HEK293 (cell line): ENCODE data around the gene RD3L.

Experiments used
- CTCF ChIA-PET: fragments of 350-600 bp; formaldehyde crosslinking; extraction: SDS; loops from one replicate; lab custom pipeline; 2021; ENCODE audit warnings: antibody characterized with exemption; lab: Yijun Ruan, JAX
- POLR2A ChIA-PET: fragments of 300-600 bp; formaldehyde crosslinking; extraction: SDS; loops from one replicate; lab custom pipeline; 2020; ENCODE audit warnings: antibody characterized with exemption, inconsistent platforms; lab: Yijun Ruan, JAX
- H3K27ac ChIP-seq: fragments of 200-500 bp; sonication (Bioruptor generic); 2 replicates; pipeline ENCODE4 v1.5.1; 2014; ENCODE audit warnings: low read depth, low read length, control low read depth, inconsistent platforms; ENCODE audit errors: extremely low read depth
- H3K36me3 ChIP-seq, 2 experiments: fragments of 200-500 bp in 1 of 2; sonication (Bioruptor generic) in 1 of 2; 1 replicate in 1 of 2; 2 replicates in 1 of 2; pipeline ENCODE4 v1.5.1; 2014 to 2017; ENCODE audit warnings: inconsistent platforms in 2 of 2, low read length in 2 of 2; ENCODE audit not compliant: control insufficient read depth in 2 of 2, insufficient read depth in 1 of 2
- H3K4me1 ChIP-seq: fragments of 200-500 bp; sonication (Bioruptor generic); 2 replicates; pipeline ENCODE4 v1.5.1; 2014; ENCODE audit warnings: mild to moderate bottlenecking, low read length, inconsistent platforms; ENCODE audit not compliant: control insufficient read depth, insufficient read depth
- H3K4me3 ChIP-seq: 2 replicates; pipeline ENCODE4 v1.5.1; 2011; ENCODE audit warnings: low read depth, mild to moderate bottlenecking, control low read depth, low read length, moderate library complexity
- H3K9me3 ChIP-seq: fragments of 200-500 bp; sonication (Bioruptor generic); 2 replicates; pipeline ENCODE4 v1.5.1; 2014; ENCODE audit warnings: low read depth, low read length, inconsistent platforms; ENCODE audit not compliant: control insufficient read depth, insufficient read depth
- GFI1B ChIP-seq: fragments of 450-650 bp; formaldehyde crosslinking; IDR thresholded peaks from 2 replicates; pipeline ENCODE4 v1.5.1; 2016; ENCODE audit warnings: missing biosample characterization, missing genetic modification characterization
- MYNN ChIP-seq: fragments of 450-650 bp; formaldehyde crosslinking; IDR thresholded peaks from 2 replicates; pipeline ENCODE4 v1.5.1; 2016; ENCODE audit warnings: missing biosample characterization, missing genetic modification characterization, borderline replicate concordance
- PRDM1 ChIP-seq: fragments of 450-650 bp; formaldehyde crosslinking; IDR thresholded peaks from 2 replicates; pipeline ENCODE4; 2016; ENCODE audit warnings: missing biosample characterization, missing genetic modification characterization
- REPIN1 ChIP-seq: fragments of 450-650 bp; formaldehyde crosslinking; IDR thresholded peaks from 2 replicates; pipeline ENCODE4 v1.5.1; 2017; ENCODE audit warnings: missing biosample characterization, missing genetic modification characterization, low read depth
- SCRT2 ChIP-seq: fragments of 450-650 bp; formaldehyde crosslinking; IDR thresholded peaks from 2 replicates; pipeline ENCODE4 v1.5.1; 2016; ENCODE audit warnings: missing biosample characterization, missing genetic modification characterization
- SETDB1 ChIP-seq: IDR thresholded peaks from one replicate; pipeline ENCODE4 v1.6.1; 2017; ENCODE audit warnings: mild to moderate bottlenecking, low read length, moderate library complexity, mixed read lengths; ENCODE audit not compliant: insufficient read length
- SP7 ChIP-seq: fragments of 450-650 bp; formaldehyde crosslinking; IDR thresholded peaks from 2 replicates; pipeline ENCODE4 v1.5.1; 2016; ENCODE audit warnings: missing biosample characterization, missing genetic modification characterization
- ZBTB7A ChIP-seq: fragments of 450-650 bp; formaldehyde crosslinking; IDR thresholded peaks from 2 replicates; pipeline ENCODE4 v1.5.1; 2016; ENCODE audit warnings: low read depth, missing biosample characterization, missing genetic modification characterization
- ZFP69B ChIP-seq: fragments of 450-650 bp; formaldehyde crosslinking; IDR thresholded peaks from 2 replicates; pipeline ENCODE4 v1.5.1; 2016; ENCODE audit warnings: missing biosample characterization, missing genetic modification characterization
- ZNF114 ChIP-seq: fragments of 450-650 bp; formaldehyde crosslinking; IDR thresholded peaks from 2 replicates; pipeline ENCODE4 v1.5.0; 2017; ENCODE audit warnings: missing biosample characterization, missing genetic modification characterization
- ZNF157 ChIP-seq: fragments of 450-650 bp; formaldehyde crosslinking; IDR thresholded peaks from 2 replicates; pipeline ENCODE4 v1.5.1; 2016; ENCODE audit warnings: missing biosample characterization, missing genetic modification characterization
- ZNF175 ChIP-seq: fragments of 450-650 bp; formaldehyde crosslinking; IDR thresholded peaks from 2 replicates; pipeline ENCODE4 v1.5.1; 2016; ENCODE audit warnings: missing biosample characterization, missing genetic modification characterization
- ZNF214 ChIP-seq: fragments of 450-650 bp; formaldehyde crosslinking; IDR thresholded peaks from 2 replicates; pipeline ENCODE4 v1.5.1; 2017; ENCODE audit warnings: missing biosample characterization, mild to moderate bottlenecking, missing genetic modification characterization, borderline replicate concordance
- ZNF248 ChIP-seq: fragments of 450-650 bp; formaldehyde crosslinking; IDR thresholded peaks from 2 replicates; pipeline ENCODE4 v1.5.1; 2017; ENCODE audit warnings: missing biosample characterization, missing genetic modification characterization
- ZNF274 ChIP-seq, 2 experiments: fragments of 200-500 bp in 1 of 2; fragments of 450-650 bp in 1 of 2; sonication (Bioruptor generic) in 1 of 2; formaldehyde crosslinking in 1 of 2; IDR thresholded peaks; 2 replicates each; pipeline versions ENCODE4 v1.5.1 to v1.6.1; 2014 to 2016; ENCODE audit warnings: borderline replicate concordance in 1 of 2, inconsistent platforms in 1 of 2, low read length in 1 of 2, missing biosample characterization in 1 of 2, missing genetic modification characterization in 1 of 2
- ZNF510 ChIP-seq: fragments of 450-650 bp; formaldehyde crosslinking; IDR thresholded peaks from 2 replicates; pipeline ENCODE4 v1.5.1; 2018; ENCODE audit warnings: mild to moderate bottlenecking, missing genetic modification characterization, missing biosample characterization; ENCODE audit not compliant: insufficient replicate concordance
- ZNF529 ChIP-seq: fragments of 450-650 bp; formaldehyde crosslinking; IDR thresholded peaks from 2 replicates; pipeline ENCODE4 v1.5.1; 2017; ENCODE audit warnings: missing genetic modification characterization, missing biosample characterization; ENCODE audit not compliant: insufficient replicate concordance
- ZNF549 ChIP-seq: fragments of 450-650 bp; IDR thresholded peaks from 2 replicates; pipeline ENCODE4 v1.5.1; 2018; ENCODE audit warnings: missing biosample characterization, missing genetic modification characterization, mild to moderate bottlenecking, inconsistent platforms, moderate library complexity
- ZNF600 ChIP-seq: fragments of 450-650 bp; formaldehyde crosslinking; IDR thresholded peaks from 2 replicates; pipeline ENCODE4 v1.5.1; 2016; ENCODE audit warnings: missing biosample characterization, missing genetic modification characterization
- ZNF658 ChIP-seq: fragments of 450-650 bp; formaldehyde crosslinking; IDR thresholded peaks from 2 replicates; pipeline ENCODE4; 2016; ENCODE audit warnings: missing biosample characterization, missing genetic modification characterization
- ZNF664 ChIP-seq: fragments of 450-650 bp; formaldehyde crosslinking; IDR thresholded peaks from 2 replicates; pipeline ENCODE4 v1.5.1; 2016; ENCODE audit warnings: missing biosample characterization, missing genetic modification characterization
- ZNF707 ChIP-seq: fragments of 450-650 bp; formaldehyde crosslinking; IDR thresholded peaks from 2 replicates; pipeline ENCODE4 v1.5.1; 2016; ENCODE audit warnings: missing biosample characterization, missing genetic modification characterization
- ZNF76 ChIP-seq: fragments of 450-650 bp; formaldehyde crosslinking; IDR thresholded peaks from 2 replicates; pipeline ENCODE4; 2016; ENCODE audit warnings: low read depth, missing biosample characterization, missing genetic modification characterization, borderline replicate concordance
- TF ChIP-seq, protein P1 (sequence below): fragments of 450-650 bp; IDR thresholded peaks from 2 replicates; pipeline ENCODE4 v1.5.1; 2018; ENCODE audit warnings: missing biosample characterization, mild to moderate bottlenecking, missing genetic modification characterization
- TF ChIP-seq, protein P2 (sequence below): fragments of 450-650 bp; IDR thresholded peaks from 2 replicates; pipeline ENCODE4 v1.5.1; 2018; ENCODE audit warnings: missing biosample characterization, missing genetic modification characterization
- TF ChIP-seq, protein P3 (sequence below): fragments of 450-650 bp; formaldehyde crosslinking; IDR thresholded peaks from 2 replicates; pipeline ENCODE4 v1.5.1; 2016; ENCODE audit warnings: missing biosample characterization, missing genetic modification characterization

Gene RD3L

DNA sequence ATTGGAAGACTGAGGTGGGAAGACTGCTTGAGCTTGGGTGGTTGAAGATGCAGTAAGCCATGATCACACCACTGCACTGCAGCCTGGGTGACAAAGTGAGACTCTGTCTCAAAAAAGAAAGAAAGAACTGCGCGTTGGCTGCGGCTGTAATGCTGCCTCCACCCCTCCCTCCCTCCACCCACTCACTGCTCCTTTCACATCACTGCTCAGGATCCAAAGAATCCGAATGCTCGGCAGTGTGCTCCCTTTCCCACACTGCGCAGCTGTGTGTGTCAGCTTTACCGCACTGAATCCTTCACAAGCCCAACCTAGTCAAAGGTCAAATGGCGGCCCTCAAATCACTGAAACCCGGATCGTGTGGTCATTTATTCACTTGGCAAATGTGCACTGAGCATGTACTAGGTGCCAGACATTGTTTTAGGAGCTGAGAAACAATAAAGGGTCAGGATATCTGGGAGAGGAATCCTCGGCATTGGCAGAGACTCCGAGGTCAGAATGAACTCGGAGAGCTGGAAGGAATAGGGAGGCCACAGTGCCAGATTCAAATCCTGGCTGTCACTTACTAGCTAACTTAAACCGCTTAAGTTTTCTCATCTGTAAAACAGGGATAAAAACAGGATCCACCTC lies 25.6 kb downstream of the RD3L start:
- TF ChIP-seq ZNF707 (tag by site-specific recombination) = no peak
- peak; percentile 87 for TF ChIP-seq ZNF664 (tag by site-specific recombination)
- TF ChIP-seq, protein P1, sequence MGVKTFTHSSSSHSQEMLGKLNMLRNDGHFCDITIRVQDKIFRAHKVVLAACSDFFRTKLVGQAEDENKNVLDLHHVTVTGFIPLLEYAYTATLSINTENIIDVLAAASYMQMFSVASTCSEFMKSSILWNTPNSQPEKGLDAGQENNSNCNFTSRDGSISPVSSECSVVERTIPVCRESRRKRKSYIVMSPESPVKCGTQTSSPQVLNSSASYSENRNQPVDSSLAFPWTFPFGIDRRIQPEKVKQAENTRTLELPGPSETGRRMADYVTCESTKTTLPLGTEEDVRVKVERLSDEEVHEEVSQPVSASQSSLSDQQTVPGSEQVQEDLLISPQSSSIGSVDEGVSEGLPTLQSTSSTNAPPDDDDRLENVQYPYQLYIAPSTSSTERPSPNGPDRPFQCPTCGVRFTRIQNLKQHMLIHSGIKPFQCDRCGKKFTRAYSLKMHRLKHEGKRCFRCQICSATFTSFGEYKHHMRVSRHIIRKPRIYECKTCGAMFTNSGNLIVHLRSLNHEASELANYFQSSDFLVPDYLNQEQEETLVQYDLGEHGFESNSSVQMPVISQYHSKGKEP (tag by site-specific recombination) = 0 out of 2 replicates have a peak, but pooled peaks have one; percentile 11
- Histone ChIP-seq H3K4me3 (no peak overlapping the region), H3K9me3 (no peaks in the 10 kb centered on the region), H3K36me3 (peaks cover 35 to 63% of the 10 kb centered on the region in 2 experiments), H3K27ac (no peak overlapping the region), H3K4me1 (no peaks in the 10 kb centered on the region)
- CTCF ChIA-PET = interaction anchor here (0.6 to 2.4 kb wide), 4 partner anchors 10 to 108 kb away, joined by 3 to 11 read pairs (median 4); no protein-coding TSS in a partner anchor
- POLR2A ChIA-PET = no interaction called here

DNA sequence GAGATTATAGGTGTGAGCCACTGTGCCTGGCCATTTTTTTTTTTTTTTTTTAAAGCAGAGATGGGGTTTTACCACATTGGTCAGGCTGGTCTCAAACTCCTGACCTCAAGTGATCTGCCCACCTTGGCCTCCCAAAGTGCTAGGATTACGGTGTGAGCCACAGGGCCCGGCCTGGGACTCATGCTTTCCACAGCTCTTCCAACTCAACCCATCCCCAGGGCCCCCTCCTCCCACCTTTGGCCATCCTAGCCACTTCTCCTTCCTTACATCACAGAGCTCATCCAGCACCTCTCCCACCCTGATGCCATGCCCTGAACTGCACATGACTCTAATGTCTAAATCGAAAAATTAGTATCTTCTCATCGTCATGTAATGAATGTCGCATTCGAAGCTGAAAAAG lies 26.7 kb downstream of the RD3L start:
- Histone ChIP-seq H3K4me1 (no peaks in the 10 kb centered on the region), H3K36me3 (peaks cover 35 to 72% of the 10 kb centered on the region in 2 experiments), H3K4me3 (no peak overlapping the region), H3K27ac (no peak overlapping the region), H3K9me3 (no peaks in the 10 kb centered on the region)
- ChIA-PET CTCF (interaction anchor here (0.6 to 2.4 kb wide), 3 partner anchors 15 to 765 kb away, joined by 3 to 11 read pairs (median 4); no protein-coding TSS in a partner anchor), POLR2A (no interaction called here)
- TF ChIP-seq SCRT2 (tag by site-specific recombination) (no peak), ZNF214 (tag by site-specific recombination) (no peak), REPIN1 (tag by site-specific recombination) (no peak), ZBTB7A (tag by site-specific recombination) (no peak), ZNF76 (no peak), SETDB1 (no peak), GFI1B (tag by site-specific recombination) (no peak), ZNF248 (no peak), ZNF157 (tag by site-specific recombination) (no peak), ZFP69B (tag by site-specific recombination) (no peak), ZNF510 (tag by site-specific recombination) (no peak), ZNF549 (tag by site-specific recombination) (no peak), ZNF529 (tag by site-specific recombination) (no peak)
- TF ChIP-seq, protein P2, sequence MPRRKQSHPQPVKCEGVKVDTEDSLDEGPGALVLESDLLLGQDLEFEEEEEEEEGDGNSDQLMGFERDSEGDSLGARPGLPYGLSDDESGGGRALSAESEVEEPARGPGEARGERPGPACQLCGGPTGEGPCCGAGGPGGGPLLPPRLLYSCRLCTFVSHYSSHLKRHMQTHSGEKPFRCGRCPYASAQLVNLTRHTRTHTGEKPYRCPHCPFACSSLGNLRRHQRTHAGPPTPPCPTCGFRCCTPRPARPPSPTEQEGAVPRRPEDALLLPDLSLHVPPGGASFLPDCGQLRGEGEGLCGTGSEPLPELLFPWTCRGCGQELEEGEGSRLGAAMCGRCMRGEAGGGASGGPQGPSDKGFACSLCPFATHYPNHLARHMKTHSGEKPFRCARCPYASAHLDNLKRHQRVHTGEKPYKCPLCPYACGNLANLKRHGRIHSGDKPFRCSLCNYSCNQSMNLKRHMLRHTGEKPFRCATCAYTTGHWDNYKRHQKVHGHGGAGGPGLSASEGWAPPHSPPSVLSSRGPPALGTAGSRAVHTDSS (tag by site-specific recombination) = no peak

DNA sequence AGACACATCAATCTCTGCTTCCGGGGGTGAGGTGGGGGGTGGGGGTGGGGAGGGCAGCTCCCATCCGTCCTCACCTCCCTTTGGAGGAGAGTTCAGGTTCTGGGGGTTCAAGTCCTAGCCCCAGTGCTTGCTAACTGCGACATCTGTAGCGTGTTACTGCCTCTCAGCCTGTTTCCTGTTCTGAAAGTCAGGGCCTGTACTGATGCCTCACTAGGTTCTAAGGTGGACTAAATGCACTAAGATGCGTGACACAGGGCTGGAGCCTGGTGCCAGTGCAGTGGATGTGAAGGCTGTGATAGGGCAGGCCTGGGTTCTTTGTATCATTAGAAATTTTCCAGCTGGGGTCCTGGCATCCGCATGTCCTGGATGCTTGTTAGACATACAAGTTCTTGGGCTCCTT lies 31.3 kb downstream of the RD3L start:
- no peak overlapping the region for H3K4me3 ChIP-seq
- peaks cover 30 to 54% of the 10 kb centered on the region in 2 experiments for H3K36me3 ChIP-seq
- H3K27ac ChIP-seq = no peak overlapping the region
- H3K9me3 ChIP-seq = no peaks in the 10 kb centered on the region
- CTCF ChIA-PET = interaction anchor here (1.2 to 5.7 kb wide), 10 partner anchors 10 to 104 kb away, joined by 3 to 65 read pairs (median 6); a partner anchor contains a TSS
- TF ChIP-seq ZNF175 (tag by site-specific recombination) = no peak
- no peak for TF ChIP-seq MYNN (tag by site-specific recombination)
- no peak for TF ChIP-seq SCRT2 (tag by site-specific recombination)
- no peak for TF ChIP-seq ZNF658 (tag by site-specific recombination)
- TF ChIP-seq SP7 (tag by site-specific recombination) = no peak
- no peak for TF ChIP-seq ZNF600 (tag by site-specific recombination)
- no peak for TF ChIP-seq PRDM1 (tag by site-specific recombination)
- TF ChIP-seq, protein P3, sequence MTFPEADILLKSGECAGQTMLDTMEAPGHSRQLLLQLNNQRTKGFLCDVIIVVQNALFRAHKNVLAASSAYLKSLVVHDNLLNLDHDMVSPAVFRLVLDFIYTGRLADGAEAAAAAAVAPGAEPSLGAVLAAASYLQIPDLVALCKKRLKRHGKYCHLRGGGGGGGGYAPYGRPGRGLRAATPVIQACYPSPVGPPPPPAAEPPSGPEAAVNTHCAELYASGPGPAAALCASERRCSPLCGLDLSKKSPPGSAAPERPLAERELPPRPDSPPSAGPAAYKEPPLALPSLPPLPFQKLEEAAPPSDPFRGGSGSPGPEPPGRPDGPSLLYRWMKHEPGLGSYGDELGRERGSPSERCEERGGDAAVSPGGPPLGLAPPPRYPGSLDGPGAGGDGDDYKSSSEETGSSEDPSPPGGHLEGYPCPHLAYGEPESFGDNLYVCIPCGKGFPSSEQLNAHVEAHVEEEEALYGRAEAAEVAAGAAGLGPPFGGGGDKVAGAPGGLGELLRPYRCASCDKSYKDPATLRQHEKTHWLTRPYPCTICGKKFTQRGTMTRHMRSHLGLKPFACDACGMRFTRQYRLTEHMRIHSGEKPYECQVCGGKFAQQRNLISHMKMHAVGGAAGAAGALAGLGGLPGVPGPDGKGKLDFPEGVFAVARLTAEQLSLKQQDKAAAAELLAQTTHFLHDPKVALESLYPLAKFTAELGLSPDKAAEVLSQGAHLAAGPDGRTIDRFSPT (tag by site-specific recombination) = no peak
- TF ChIP-seq ZNF114 (tag by site-specific recombination) = no peak
- TF ChIP-seq ZNF274 (IDR thresholded peaks at IDR 0.05; ENCODE audit: low read length) = no peak
- TF ChIP-seq ZNF274 (tag by site-specific recombination; IDR thresholded peaks at IDR 0.05; ENCODE audit: borderline replicate concordance) = no peak
- TF ChIP-seq, all 188 proteins: peak for 0
- H3K4me1 ChIP-seq = no peaks in the 10 kb centered on the region
- POLR2A ChIA-PET = interaction anchor here (0.6 to 1.1 kb wide), 3 partner anchors 51 to 125 kb away, joined by 3 to 5 read pairs (median 5); no protein-coding TSS in a partner anchor
